Measurements from ENCODE around the gene PTGIR.

- TF ChIP-seq CTCF (IDR thresholded peaks at IDR 0.05) (no peak), POLR2A (IDR thresholded peaks at IDR 0.05) (no peak)
These were observed 8.9 kb downstream of the PTGIR start for GRCh38 chr19:46615966-46616365.
